K562 (cell line): ENCODE data around the gene TMEM95. TPM values are rescaled to one million over a fixed set of nuclear protein-coding genes. Genes with fewer than 3 reads are reported as not detected.

Source experiments
- ATF1 ChIP-seq, 2 experiments: fragments of 450-650 bp in 1 of 2; IDR thresholded peaks; 2 replicates each; pipeline ENCODE4 v1.6.1; 2016; ENCODE audit warnings: missing compliant biosample characterization in 1 of 2, missing genetic modification characterization in 1 of 2
- BRCA1 ChIP-seq, 2 experiments: fragments of 450-650 bp in 1 of 2; sonication (generic) in 1 of 2; formaldehyde crosslinking in 1 of 2; IDR thresholded peaks; 2 replicates each; pipeline versions ENCODE4 v1.5.0 to v1.6.1; 2017 to 2020; ENCODE audit warnings: mild to moderate bottlenecking in 1 of 2, missing genetic modification reagents in 1 of 2
- EWSR1 ChIP-seq: fragments of 450-650 bp; IDR thresholded peaks from 2 replicates; pipeline ENCODE4 v1.6.1; 2018; ENCODE audit warnings: borderline replicate concordance, mild to moderate bottlenecking, low read depth, moderate library complexity; ENCODE audit not compliant: partially characterized antibody
- GABPA ChIP-seq: fragments of 200-800 bp; sonication (Bioruptor generic); conservative IDR thresholded peaks from 2 replicates; pipeline ENCODE4 v1.6.1; 2016; ENCODE audit warnings: low read depth, missing genetic modification characterization, missing compliant biosample characterization
- HDGF ChIP-seq: fragments of 450-650 bp; IDR thresholded peaks from 2 replicates; pipeline ENCODE4 v1.6.1; 2016
- MCM2 ChIP-seq: fragments of 450-650 bp; IDR thresholded peaks from 2 replicates; pipeline ENCODE4 v1.6.1; 2017; ENCODE audit warnings: low read depth, mild to moderate bottlenecking
- MECOM ChIP-seq: fragments of 250-450 bp; sonication (Bioruptor Pico); IDR thresholded peaks from 2 replicates; pipeline ENCODE4 v1.8.0; 2022; ENCODE audit warnings: inconsistent platforms
- NCOR1 ChIP-seq: fragments of 450-650 bp; IDR thresholded peaks from 2 replicates; pipeline ENCODE4 v1.6.1; 2016; ENCODE audit warnings: mild to moderate bottlenecking, moderate library complexity
- PTRF ChIP-seq: fragments of 450-650 bp; IDR thresholded peaks from 2 replicates; pipeline ENCODE4 v1.6.1; 2016; ENCODE audit warnings: mild to moderate bottlenecking, missing genetic modification characterization, missing compliant biosample characterization
- RBBP5 ChIP-seq: fragments of 200-600 bp; sonication (generic); IDR thresholded peaks from 2 replicates; pipeline ENCODE4 v1.6.1; 2012; ENCODE audit warnings: borderline replicate concordance, mild to moderate bottlenecking, low read length, control low read depth, inconsistent platforms; ENCODE audit not compliant: insufficient read depth, poor library complexity, severe bottlenecking
- RBM34 ChIP-seq: fragments of 200-400 bp; formaldehyde crosslinking; IDR thresholded peaks from 2 replicates; pipeline ENCODE4 v1.6.1; 2018; ENCODE audit warnings: low read length, borderline replicate concordance; ENCODE audit not compliant: insufficient read depth
- SMARCA4 ChIP-seq: fragments of 450-650 bp; IDR thresholded peaks from 2 replicates; pipeline ENCODE4 v1.6.1; 2016
- YY1 ChIP-seq, 3 experiments: IDR thresholded peaks; 2 replicates each; pipeline ENCODE4 v1.6.1; 2011; ENCODE audit warnings: low read length in 2 of 3, mild to moderate bottlenecking in 2 of 3, moderate library complexity in 2 of 3, borderline replicate concordance in 1 of 3, control low read depth in 1 of 3, low read depth in 1 of 3; ENCODE audit not compliant: insufficient read depth in 3 of 3, insufficient replicate concordance in 2 of 3, control insufficient read depth in 1 of 3, insufficient read length in 1 of 3; ENCODE audit errors: extremely low read depth in 1 of 3
- ZNF41 ChIP-seq: fragments of 250-450 bp; sonication (Bioruptor Pico); conservative IDR thresholded peaks from 2 replicates; pipeline ENCODE4 v1.4.0; 2020; ENCODE audit warnings: mild to moderate bottlenecking
- ZSCAN29 ChIP-seq: fragments of 450-650 bp; IDR thresholded peaks from 2 replicates; pipeline ENCODE4 v1.6.1; 2017
- polyA plus RNA-seq, 8 experiments: library from polyadenylated mRNA; depleted of rRNA in 4 of 8; stranded (reverse) in 5 of 8; unstranded in 3 of 8; fragments of >200 nt; fragmentation: Nextera tagmentation in 2 of 8; fragmentation: Illumina TruSeq in 1 of 8; extraction: Ambion mirVana in 2 of 8; extraction: Trizol in 1 of 8; gene quantifications; 2 replicates each; pipeline versions ENCODE4 v1.2.1 to v1.2.3, GENCODE V29; 2011 to 2014; ENCODE audit warnings: inconsistent platforms in 1 of 8, missing spikeins in 1 of 8
- total RNA-seq, 7 experiments: library from RNA; depleted of rRNA in 6 of 7; stranded (reverse); fragments of >200 nt in 6 of 7; fragmentation: Illumina TruSeq in 2 of 7; extraction: Trizol in 2 of 7; gene quantifications; 2 replicates each; pipeline versions ENCODE4 v1.2.1 to v1.2.3, GENCODE V29; 2011 to 2021; ENCODE audit warnings: low replicate concordance in 1 of 7
- TF ChIP-seq, protein P1 (sequence below), 2 experiments: IDR thresholded peaks in 1 of 2; conservative IDR thresholded peaks in 1 of 2; 2 replicates each; pipeline ENCODE4 v1.6.1; 2016; ENCODE audit warnings: low read depth in 2 of 2, mild to moderate bottlenecking in 1 of 2, missing compliant biosample characterization in 1 of 2, missing genetic modification characterization in 1 of 2, moderate library complexity in 1 of 2
- TF ChIP-seq, protein P2 (sequence below): fragments of 450-650 bp; IDR thresholded peaks from 2 replicates; pipeline ENCODE4 v1.6.1; 2018; ENCODE audit not compliant: partially characterized antibody
- TF ChIP-seq, protein P3 (sequence below): fragments of 450-650 bp; IDR thresholded peaks from 2 replicates; pipeline ENCODE4 v1.6.1; 2016; ENCODE audit warnings: mild to moderate bottlenecking

The TMEM95 gene
- total and polyA plus RNA-seq, 9 of the 15 experiments (the other 6 are each of a cell fraction or from before 2014, with no cell fraction given): not detected

DNA sequence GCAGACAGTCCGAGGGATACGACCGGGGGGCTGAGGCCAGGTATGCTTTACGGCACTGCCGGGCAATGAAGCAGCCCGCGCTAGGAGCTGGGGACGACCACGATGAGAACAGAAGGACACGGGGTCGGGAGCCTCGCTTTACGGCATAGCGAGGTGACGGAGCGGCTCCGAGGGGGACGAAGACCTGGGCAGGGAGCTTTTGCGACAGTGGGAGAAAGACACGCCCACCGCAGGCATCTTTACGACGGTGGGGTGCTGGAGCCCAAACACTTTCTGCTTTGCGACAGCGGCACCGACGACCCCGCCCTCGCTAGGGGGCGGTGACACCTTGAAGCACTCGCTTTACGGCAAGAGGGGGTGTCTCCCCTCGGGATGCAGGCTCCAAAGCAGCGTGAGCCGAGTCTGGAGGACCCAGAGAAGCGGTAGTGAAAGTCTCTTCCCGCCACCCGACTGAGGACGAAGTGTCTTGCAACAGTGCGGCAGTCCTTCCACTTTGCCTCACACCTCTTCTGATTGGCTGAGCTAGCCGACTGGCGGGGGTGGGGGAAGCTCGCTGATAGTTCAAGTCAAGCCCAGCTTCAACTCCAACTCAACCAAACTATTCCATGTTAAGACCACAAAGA is 25.5 kb upstream of the TMEM95 start (continued):
- no peak for TF ChIP-seq ZNF41 (CRISPR knock-in tag)
- TF ChIP-seq PTRF (tag): no peak
- no peak for TF ChIP-seq ZSCAN29
- TF ChIP-seq, protein P1, sequence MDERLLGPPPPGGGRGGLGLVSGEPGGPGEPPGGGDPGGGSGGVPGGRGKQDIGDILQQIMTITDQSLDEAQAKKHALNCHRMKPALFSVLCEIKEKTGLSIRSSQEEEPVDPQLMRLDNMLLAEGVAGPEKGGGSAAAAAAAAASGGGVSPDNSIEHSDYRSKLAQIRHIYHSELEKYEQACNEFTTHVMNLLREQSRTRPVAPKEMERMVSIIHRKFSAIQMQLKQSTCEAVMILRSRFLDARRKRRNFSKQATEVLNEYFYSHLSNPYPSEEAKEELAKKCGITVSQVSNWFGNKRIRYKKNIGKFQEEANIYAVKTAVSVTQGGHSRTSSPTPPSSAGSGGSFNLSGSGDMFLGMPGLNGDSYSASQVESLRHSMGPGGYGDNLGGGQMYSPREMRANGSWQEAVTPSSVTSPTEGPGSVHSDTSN (CRISPR knock-in tag; IDR thresholded peaks at IDR 0.05; ENCODE audit: low read depth): no peak
- TF ChIP-seq, protein P1 (tag; conservative IDR thresholded peaks at IDR 0.05; ENCODE audit: low read depth): no peak
- no peak for TF ChIP-seq MECOM (CRISPR knock-in tag)
- TF ChIP-seq BRCA1 (IDR thresholded peaks at IDR 0.05): no peak
- no peak for TF ChIP-seq BRCA1 (CRISPR knock-in tag; IDR thresholded peaks at IDR 0.05)
- no peak for TF ChIP-seq EWSR1
- TF ChIP-seq, protein P2, sequence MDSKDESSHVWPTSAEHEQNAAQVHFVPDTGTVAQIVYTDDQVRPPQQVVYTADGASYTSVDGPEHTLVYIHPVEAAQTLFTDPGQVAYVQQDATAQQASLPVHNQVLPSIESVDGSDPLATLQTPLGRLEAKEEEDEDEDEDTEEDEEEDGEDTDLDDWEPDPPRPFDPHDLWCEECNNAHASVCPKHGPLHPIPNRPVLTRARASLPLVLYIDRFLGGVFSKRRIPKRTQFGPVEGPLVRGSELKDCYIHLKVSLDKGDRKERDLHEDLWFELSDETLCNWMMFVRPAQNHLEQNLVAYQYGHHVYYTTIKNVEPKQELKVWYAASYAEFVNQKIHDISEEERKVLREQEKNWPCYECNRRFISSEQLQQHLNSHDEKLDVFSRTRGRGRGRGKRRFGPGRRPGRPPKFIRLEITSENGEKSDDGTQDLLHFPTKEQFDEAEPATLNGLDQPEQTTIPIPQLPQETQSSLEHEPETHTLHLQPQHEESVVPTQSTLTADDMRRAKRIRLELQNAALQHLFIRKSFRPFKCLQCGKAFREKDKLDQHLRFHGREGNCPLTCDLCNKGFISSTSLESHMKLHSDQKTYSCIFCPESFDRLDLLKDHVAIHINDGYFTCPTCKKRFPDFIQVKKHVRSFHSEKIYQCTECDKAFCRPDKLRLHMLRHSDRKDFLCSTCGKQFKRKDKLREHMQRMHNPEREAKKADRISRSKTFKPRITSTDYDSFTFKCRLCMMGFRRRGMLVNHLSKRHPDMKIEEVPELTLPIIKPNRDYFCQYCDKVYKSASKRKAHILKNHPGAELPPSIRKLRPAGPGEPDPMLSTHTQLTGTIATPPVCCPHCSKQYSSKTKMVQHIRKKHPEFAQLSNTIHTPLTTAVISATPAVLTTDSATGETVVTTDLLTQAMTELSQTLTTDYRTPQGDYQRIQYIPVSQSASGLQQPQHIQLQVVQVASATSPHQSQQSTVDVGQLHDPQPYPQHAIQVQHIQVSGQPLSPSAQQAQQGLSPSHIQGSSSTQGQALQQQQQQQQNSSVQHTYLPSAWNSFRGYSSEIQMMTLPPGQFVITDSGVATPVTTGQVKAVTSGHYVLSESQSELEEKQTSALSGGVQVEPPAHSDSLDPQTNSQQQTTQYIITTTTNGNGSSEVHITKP: no peak
- TF ChIP-seq MCM2: no peak
- no peak for TF ChIP-seq NCOR1
- no peak for TF ChIP-seq HDGF
- TF ChIP-seq YY1 (IDR thresholded peaks at IDR 0.05; ENCODE audit: borderline replicate concordance in 1 of 3, control insufficient read depth in 1 of 3, extremely low read depth in 1 of 3, insufficient read depth in 3 of 3, insufficient read length in 1 of 3, insufficient replicate concordance in 2 of 3, low read depth in 1 of 3, low read length in 2 of 3): no peak
- TF ChIP-seq, protein P3, sequence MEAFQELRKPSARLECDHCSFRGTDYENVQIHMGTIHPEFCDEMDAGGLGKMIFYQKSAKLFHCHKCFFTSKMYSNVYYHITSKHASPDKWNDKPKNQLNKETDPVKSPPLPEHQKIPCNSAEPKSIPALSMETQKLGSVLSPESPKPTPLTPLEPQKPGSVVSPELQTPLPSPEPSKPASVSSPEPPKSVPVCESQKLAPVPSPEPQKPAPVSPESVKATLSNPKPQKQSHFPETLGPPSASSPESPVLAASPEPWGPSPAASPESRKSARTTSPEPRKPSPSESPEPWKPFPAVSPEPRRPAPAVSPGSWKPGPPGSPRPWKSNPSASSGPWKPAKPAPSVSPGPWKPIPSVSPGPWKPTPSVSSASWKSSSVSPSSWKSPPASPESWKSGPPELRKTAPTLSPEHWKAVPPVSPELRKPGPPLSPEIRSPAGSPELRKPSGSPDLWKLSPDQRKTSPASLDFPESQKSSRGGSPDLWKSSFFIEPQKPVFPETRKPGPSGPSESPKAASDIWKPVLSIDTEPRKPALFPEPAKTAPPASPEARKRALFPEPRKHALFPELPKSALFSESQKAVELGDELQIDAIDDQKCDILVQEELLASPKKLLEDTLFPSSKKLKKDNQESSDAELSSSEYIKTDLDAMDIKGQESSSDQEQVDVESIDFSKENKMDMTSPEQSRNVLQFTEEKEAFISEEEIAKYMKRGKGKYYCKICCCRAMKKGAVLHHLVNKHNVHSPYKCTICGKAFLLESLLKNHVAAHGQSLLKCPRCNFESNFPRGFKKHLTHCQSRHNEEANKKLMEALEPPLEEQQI: no peak
- no peak for TF ChIP-seq ATF1 (CRISPR knock-in tag; IDR thresholded peaks at IDR 0.05)
- peak; percentile 45; the same call in 1 of the 2 replicates for TF ChIP-seq ATF1 (tag; IDR thresholded peaks at IDR 0.05)
- peak; percentile 22 for TF ChIP-seq RBBP5
- no peak for TF ChIP-seq GABPA (tag)
- no peak for TF ChIP-seq RBM34
- no peak for TF ChIP-seq SMARCA4
